LoVo (cell line): Measurements from ENCODE around the gene SEMA3B.
"Not testable (repeated sequence)": the region's sequence is repeated elsewhere in the genome, so short reads cannot be mapped to it uniquely, and the experiment has no call there.

Experiments used
- DNase-seq: peaks from one replicate; pipeline ENCODE4 v3.0.0-alpha.2; 2016; ENCODE audit warnings: low spot score

Gene SEMA3B

DNA sequence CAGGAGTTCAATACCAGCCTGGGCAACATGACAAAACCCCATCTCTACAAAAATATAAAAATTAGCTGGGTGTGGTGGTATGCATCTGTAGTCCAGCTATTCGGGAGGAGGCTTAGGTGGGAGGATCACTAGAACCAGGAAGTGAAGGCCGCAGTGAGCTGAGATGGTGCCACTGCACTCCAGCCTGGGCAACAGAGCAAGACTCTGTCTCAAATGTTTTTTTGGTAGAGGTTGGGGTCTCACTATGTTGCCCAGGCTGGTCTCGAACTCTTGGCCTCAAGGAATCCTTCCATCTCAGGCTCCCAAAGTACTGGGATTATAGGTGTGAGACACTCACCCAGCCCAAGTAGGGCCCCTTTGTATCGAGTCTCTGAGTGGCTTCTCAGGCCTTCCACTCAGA, 25.1 kb downstream of the SEMA3B start:
- DNase-seq, result no peak

DNA sequence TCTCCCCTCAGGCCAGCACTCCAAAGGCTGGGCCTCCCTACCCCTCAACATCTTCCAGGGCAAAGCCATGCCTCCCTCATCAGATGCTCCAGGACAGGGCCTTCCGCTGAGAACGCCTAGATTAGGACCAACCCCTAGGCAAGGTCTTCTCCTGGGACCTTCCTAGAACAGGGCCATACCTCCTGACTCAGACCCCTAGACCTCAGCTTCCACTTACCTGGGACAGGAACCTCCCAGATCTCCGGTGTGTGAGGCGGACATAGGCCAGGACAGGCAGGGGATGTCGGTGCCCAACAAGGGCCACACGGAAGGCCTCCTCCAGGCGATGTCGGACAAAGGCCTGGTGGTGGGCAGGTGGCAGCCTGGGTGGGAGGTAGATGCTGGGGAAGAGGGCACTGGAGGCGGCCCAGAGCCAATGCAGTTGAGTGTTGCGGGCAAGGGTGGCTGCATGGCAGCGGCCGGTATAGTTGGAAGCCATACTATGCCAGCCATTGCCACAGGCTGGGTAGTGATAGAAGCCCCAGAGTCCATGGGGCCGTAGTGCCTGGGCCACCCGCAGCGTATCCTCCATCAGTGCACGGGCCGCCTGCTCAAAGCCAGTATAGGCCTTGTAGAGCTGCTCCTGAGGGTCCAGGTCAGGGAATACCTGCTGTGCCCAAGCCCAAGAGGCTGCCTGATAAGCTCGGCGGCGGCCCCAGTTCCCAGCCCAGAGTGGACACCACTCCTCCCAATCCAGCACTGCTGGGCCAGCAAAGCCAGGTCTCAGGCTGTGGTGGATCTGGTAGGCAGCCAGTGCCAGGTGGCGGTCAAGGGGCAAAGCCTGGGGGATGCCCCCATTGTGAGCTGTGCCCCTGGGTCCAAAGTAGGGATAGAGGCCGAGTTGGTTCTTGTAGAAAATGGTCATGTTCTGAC, 25.8 kb downstream of the SEMA3B start:
- no peak for DNase-seq

DNA sequence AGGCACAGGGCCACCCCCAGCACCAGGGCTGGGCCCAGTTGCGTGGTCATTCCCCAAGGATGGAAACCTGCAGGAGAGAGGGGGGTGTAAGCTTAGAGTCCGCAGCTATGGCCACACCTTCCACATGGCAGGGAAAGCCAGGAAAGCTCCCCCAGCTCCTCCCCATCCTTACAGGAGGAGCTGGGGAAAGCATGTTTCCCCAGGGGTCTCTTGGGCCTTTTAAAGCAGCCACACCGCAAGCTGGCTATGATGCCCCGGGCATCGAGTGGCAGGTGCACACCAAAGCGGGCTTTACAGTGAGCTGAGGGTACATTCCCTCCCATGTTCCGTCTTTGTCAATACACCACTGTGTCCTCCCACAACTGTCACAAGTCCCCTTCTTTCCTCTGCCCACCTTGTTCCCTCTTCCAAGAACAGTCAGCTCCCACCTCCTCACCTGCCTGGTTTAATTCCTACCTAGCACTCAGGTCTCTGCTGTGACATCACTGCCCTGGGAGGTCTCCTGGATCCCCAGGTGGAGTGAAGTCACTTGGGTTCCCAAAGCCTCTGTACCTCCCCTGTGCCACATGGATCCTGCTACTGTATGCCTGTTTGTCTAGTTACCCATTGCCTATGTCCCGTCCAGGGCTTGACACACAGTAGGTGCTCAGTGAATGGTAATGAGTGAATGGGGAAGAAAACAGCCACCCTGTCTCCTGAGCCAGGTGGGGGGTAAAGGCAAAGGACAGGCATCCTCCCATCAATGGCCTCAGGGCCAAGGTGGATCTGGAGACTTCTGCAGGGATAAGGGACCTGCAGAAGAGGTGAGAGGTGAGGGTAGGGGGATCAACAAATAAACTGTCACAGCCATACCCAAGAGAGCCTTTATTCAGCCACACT, 26.8 kb downstream of the SEMA3B start:
- no peak for DNase-seq

DNA sequence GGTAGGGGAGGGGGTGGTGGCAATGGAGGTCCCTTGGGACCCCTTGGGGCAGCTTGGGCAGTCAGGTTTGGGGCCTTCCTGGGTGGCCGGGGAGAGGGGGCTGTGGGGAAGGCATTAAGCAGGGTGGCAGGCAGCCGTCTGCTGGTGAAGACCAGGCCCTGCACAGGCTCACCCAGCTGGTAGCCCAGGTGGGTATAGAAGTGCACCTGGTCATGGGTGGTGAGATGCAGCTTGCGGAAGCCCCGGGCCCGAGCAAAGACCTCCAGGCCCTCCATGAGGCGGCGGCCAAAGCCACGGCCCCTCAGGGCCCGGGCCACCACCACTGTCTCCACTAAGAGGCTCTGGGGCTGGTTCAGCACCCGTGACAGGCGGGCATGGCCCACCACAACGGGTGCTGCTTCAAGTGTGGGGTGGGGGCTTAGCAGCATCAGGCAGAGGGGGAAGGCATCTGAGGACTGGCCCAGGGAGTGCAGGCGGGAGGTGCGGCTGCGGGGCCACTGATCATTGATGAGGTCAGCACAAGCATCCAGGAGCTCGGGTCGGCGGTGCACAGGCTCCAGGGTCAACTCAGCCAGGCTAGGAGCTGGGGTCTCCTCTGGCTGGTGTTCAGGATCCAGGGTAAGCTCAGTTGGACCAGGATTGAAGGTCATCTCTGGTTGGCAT, 27.9 kb downstream of the SEMA3B start:
- no peak for DNase-seq

DNA sequence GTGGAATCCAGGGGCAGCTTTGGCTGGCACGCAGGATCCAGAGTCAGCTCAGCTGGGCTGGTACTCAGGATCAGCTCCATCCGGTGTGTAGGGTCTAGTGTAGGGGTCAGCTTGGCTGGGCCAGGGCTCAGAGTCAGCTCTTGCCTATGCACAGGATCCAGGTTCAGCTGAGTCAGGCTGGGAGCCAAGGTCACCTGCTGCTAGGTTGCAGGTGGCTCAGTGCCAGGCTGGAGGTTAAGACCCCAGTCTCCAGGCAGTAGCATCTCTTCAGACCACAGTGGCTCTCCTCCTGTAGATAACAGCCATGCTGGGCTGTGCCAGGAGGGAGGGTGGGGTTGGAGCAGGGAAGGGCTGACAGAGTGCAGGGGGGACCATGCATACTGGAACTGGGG, 28.4 kb downstream of the SEMA3B start:
- no peak for DNase-seq

DNA sequence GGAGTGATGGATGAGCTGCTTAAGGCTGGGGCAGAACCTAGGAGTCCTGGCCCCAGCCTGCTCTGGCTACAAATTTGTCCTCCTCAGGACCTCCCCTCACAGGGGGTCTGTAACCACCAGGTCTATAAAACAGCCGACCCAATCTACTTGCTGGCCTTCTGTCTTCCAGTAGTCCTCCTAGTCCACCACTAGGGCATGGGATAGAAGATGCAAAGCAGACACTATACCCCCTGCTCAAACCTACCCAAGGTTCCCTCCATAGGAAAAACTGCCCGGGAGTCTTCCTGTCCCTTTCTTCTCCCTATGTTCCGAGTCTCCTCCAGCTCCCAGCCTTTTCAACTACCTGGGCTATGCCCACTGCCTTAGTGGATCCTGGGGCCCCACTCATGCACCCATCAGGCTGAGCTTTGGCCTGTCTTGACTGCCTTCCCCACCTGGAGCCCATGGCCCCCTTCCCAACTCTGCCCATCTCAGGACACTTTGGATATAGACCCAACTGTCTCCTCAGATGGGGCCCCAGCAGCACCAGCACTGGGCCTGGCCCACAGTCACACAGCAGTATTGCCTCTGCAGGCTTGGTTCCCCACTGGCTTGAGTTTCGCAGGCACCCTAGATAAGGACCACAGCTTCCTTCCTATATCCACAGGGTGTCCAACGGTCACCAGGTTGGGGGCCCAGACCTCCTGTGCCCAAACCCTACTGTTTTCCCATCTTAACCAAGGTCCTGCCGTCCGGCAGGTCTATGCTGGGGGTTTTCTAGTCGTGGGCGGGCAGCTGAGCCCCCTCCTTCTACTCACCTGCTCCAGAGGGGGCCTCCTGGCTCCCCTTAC, 29.2 kb downstream of the SEMA3B start:
- DNase-seq, result no peak

- peak; percentile 99 for DNase-seq
Measured at GRCh38 chr3:50298836-50299637, 30.1 kb downstream of the SEMA3B start, which contains the start of the genes HYAL3 and NAA80. HYAL3 (minus strand) TSS chr3:50299405; CDS start chr3:50295602, 3,803 bp downstream. NAA80 (minus strand) TSS chr3:50299405; CDS start chr3:50297463, 1,942 bp downstream.

DNA sequence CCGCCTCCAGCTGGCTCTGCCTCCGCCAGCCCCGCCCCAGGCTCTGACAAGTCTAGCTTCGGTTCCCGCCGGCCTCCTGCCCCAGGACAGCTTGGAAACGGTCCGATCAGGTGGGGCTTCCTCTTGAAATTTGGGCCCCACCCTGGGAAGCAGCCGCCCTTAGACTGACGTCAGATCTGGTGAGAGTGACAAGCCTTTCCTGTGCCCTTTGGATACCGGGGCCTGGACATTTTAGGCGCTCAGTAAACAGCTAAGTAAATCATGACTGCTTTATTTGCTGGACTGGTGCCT, 30.6 kb downstream of the SEMA3B start:
- DNase-seq, result no peak

- DNase-seq, result no peak
Measured at GRCh38 chr3:50299929-50300680, 31.2 kb downstream of the SEMA3B start.

- DNase-seq, result no peak
Measured at GRCh38 chr3:50300681-50301254, 31.8 kb downstream of the SEMA3B start.

DNA sequence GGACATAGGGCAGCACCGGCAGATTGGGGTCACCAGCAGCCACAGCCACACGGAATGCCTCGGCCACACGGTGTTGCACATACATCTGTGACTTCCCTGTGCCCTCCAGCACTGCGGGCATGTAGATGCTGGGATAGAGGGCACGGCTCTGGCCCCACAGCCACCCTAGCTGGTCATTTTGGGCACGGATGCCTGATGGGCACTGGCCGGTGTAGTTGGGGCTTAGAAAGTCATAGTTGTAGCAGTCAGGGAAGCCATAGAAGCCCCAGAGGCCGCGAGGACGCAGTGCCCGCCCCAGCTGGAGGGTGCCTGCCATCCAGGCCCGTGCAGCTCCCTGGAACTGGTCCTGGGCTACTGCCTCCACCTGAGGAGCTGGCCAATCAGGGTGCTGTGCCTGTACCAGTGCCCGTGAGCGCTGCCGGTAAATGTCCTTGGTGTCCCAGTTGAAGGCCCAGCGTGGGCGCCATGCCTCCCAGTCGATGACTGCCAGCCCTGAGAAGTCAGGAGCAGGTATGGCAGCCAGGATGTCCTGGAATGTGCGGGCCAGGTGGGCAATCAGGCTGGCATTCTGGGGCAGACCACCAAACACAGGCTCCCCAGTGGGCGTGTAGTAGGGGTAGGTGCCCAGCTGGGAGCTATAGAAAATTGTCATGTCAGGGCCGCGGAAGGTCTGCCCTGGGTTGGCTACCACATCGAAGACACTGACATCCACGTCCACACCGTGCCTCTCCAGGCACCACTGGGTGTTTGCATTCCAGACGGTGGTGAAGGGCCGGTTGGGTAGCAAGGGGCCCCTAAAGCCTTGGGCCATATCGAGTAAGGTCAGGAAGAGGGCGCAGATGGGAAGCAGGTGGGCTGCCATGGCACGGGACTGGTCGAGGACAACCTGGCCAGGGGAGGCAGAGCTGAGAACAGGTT, 33.4 kb downstream of the SEMA3B start:
- DNase-seq, result no peak

GRCh38 chr3:50303013-50303815, 34.3 kb downstream of the SEMA3B start, which contains the start of gene HYAL1:
HYAL1 (minus strand) TSS chr3:50303574; CDS start chr3:50302956, 618 bp downstream.
- no peak for DNase-seq

GRCh38 chr3:50304601-50305000, 35.7 kb downstream of the SEMA3B start:
- DNase-seq, result no peak

DNA sequence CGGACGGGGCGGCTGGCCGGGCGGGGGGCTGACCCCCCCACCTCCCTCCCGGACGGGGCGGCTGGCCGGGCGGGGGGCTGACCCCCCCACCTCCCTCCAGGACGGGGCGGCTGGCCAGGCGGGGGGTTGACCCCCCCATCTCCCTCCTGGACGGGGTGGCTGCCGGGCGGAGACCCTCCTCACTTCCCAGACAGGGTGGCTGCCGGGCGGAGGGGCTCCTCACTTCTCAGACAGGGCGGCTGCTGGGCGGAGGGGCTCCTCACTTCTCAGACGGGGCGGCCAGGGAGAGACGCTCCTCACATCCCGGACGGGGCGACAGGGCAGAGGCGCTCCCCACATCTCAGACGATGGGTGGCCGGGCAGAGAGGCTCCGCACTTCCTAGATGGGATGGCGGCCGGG, 43.1 kb downstream of the SEMA3B start:
- not testable (repeated sequence) for DNase-seq

DNA sequence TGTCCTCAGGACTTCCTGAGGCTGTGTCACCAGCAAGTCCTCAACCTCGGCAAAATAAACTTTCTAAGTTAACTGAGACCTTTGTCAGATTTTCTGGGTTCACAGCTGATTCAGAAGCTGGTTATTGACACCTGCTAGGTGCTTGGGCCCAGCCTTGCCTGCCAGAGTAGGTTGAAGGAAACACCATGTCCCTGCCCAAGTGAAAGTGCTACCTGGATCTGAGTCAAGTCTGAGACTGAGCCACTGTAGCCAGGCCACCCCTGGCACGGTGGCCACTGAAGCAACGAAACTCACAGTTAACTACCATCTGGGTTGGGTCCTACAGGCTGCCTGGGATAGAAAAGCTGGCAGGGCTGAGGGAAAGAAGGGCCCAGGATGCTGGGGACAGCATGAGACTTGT, 45.4 kb downstream of the SEMA3B start:
- no peak for DNase-seq

- DNase-seq, result no peak
Measured at GRCh38 chr3:50314816-50315215, 45.9 kb downstream of the SEMA3B start.

GRCh38 chr3:50316657-50317242, 47.8 kb downstream of the SEMA3B start:
- peak; percentile 88 for DNase-seq
